Measurements from ENCODE around the gene RGS5. TPM values are rescaled to one million over a fixed set of nuclear protein-coding genes. Genes with fewer than 3 reads are reported as not detected.

Gene RGS5
- polyA plus RNA-seq, 1 experiment, result 13.8 TPM

DNA sequence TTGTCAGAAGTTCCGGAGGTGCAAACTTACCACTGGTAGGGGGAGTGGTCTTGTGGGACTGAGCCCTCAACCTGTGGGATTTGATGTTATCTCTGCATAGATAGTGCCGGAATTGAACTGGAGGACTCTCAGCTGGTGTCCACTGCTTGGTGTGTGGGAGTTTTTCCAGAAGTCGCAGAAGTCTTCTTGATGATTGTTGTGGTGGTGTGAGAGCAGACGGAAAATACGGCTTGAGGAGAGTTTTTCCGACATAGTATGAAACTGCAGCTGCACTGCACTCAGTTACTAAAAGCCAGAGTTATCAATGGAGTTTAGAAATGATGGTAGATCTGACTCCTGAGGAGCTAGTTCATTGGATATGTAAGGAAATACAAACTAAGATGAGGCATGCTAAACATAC lies 14.9 kb downstream of the RGS5 start:
- Histone ChIP-seq H3K27ac (ENCODE audit: low read depth, low read length) (no peak overlapping the region), H3K9me3 (ENCODE audit: control insufficient read depth, insufficient read depth, low read length) (no peaks in the 10 kb centered on the region), H3K27me3 (ENCODE audit: control insufficient read depth, insufficient read depth, low read length) (no peaks in the 10 kb centered on the region), H3K4me3 (ENCODE audit: low read depth, low read length) (no peak overlapping the region)
- ChIA-PET POLR2A (no interaction called here), CTCF (interaction anchor here (6.1 kb wide), 1 partner anchor 13 kb away, joined by 54 read pairs; no protein-coding TSS in a partner anchor)
- DNase-seq (ENCODE audit: low read depth, low spot score), result no peak
- TF ChIP-seq, protein P1, sequence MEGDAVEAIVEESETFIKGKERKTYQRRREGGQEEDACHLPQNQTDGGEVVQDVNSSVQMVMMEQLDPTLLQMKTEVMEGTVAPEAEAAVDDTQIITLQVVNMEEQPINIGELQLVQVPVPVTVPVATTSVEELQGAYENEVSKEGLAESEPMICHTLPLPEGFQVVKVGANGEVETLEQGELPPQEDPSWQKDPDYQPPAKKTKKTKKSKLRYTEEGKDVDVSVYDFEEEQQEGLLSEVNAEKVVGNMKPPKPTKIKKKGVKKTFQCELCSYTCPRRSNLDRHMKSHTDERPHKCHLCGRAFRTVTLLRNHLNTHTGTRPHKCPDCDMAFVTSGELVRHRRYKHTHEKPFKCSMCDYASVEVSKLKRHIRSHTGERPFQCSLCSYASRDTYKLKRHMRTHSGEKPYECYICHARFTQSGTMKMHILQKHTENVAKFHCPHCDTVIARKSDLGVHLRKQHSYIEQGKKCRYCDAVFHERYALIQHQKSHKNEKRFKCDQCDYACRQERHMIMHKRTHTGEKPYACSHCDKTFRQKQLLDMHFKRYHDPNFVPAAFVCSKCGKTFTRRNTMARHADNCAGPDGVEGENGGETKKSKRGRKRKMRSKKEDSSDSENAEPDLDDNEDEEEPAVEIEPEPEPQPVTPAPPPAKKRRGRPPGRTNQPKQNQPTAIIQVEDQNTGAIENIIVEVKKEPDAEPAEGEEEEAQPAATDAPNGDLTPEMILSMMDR (IDR thresholded peaks at IDR 0.05; ENCODE audit: low read depth, low read length), result no peak

DNA sequence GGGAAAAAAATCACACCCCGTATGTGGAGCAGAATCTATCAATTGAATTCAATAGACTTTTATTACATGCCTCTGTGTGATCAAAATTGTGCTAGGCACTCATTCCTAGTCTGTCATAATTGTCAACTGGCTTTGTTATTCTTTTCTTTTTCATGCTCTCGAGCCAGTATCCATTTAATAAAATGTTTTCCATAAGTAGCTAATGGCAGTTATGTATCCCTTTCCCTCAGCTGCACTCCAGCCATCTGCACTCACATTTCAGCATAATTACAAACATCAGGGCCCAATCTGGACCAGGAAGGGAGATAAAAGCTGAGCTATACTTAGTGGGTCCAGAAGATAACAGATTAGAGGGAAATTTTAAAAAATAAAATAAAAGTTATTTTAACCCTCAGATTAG lies 15.9 kb downstream of the RGS5 start:
- no peaks in the 10 kb centered on the region for H3K9me3 ChIP-seq (ENCODE audit: control insufficient read depth, insufficient read depth, low read length)
- no peak for DNase-seq (ENCODE audit: low read depth, low spot score)
- CTCF ChIA-PET, result interaction anchor here (0.8 to 6.1 kb wide), 6 partner anchors 8 to 315 kb away, joined by 3 to 54 read pairs (median 4); partner anchors contain the start of gene RGS4
- H3K27ac ChIP-seq (ENCODE audit: low read depth, low read length), result no peak overlapping the region
- TF ChIP-seq, protein P1 (IDR thresholded peaks at IDR 0.05; ENCODE audit: low read depth, low read length), result no peak
- no peak overlapping the region for H3K4me3 ChIP-seq (ENCODE audit: low read depth, low read length)
- H3K27me3 ChIP-seq (ENCODE audit: control insufficient read depth, insufficient read depth, low read length), result no peaks in the 10 kb centered on the region
- POLR2A ChIA-PET, result no interaction called here

- Histone ChIP-seq H3K9me3 (ENCODE audit: control insufficient read depth, insufficient read depth, low read length) (no peaks in the 10 kb centered on the region; the same call in 1 of the 2 replicates), H3K4me3 (ENCODE audit: low read depth, low read length) (no peak overlapping the region), H3K27me3 (ENCODE audit: control insufficient read depth, insufficient read depth, low read length) (no peaks in the 10 kb centered on the region), H3K27ac (ENCODE audit: low read depth, low read length) (no peak overlapping the region)
- no peak for DNase-seq (ENCODE audit: low read depth, low spot score)
- ChIA-PET POLR2A (no interaction called here), CTCF (interaction anchor here (6.1 kb wide), 1 partner anchor 7 kb away, joined by 54 read pairs; no protein-coding TSS in a partner anchor)
- TF ChIP-seq, protein P1 (IDR thresholded peaks at IDR 0.05; ENCODE audit: low read depth, low read length), result no peak
Observed at GRCh38 chr1:163182330-163182949, 20.3 kb downstream of the RGS5 start.

DNA sequence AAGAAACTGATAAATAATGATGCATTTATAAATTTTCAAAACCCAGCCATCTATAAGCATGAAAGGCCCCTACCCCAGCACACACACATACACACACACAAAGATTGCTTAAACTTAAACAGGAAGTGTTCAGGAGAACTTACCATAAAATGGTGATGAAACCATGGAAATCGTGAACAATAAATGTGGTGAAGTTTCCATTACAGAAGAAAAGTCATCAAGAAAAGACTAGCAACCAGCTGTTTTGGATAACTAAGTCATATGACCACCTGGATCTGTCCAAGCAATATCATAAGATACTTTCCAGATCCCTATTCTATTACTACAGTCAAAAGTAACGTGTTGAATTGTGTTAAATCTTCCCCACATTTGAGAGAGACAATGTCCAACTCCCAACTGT lies 24.1 kb downstream of the RGS5 start:
- CTCF ChIA-PET, result interaction anchor here (0.8 to 6.6 kb wide), 6 partner anchors 24 to 330 kb away, joined by 3 to 182 read pairs (median 36); partner anchors contain the start of genes RGS4 and RGS5
- DNase-seq (ENCODE audit: low read depth, low spot score), result no peak

DNA sequence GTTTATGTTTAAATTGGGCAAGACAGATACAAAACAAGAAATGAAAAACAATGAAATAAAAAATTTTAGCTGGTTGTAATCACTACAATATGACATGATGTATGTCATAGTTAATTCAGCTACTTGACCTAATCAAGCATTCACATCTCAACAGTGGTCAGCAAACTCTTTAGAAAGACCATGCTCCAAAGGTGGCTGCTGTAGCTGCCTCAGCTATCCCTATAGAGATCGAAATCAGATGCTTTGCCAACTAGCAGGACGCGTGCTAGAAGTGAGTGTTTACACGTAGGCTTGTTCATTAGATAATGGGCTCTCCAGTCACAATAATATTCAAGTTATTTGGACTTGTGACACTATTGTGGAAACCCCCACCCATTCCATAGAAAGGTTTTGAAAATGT lies 25.9 kb downstream of the RGS5 start:
- no peak for DNase-seq (ENCODE audit: low read depth, low spot score)
- Histone ChIP-seq H3K27me3 (ENCODE audit: control insufficient read depth, insufficient read depth, low read length) (no peaks in the 10 kb centered on the region), H3K4me3 (ENCODE audit: low read depth, low read length) (no peak overlapping the region), H3K27ac (ENCODE audit: low read depth, low read length) (no peak overlapping the region), H3K9me3 (ENCODE audit: control insufficient read depth, insufficient read depth, low read length) (no peaks in the 10 kb centered on the region; the same call in 1 of the 2 replicates)
- ChIA-PET POLR2A (no interaction called here), CTCF (interaction anchor here (1.2 to 6.6 kb wide), 7 partner anchors 9 to 329 kb away, joined by 3 to 182 read pairs (median 63); partner anchors contain the start of gene RGS4)
- TF ChIP-seq, protein P1 (IDR thresholded peaks at IDR 0.05; ENCODE audit: low read depth, low read length), result no peak

More for the DNA sequence above, 24.1 kb downstream of the RGS5 start:
- TF ChIP-seq, protein P1 (IDR thresholded peaks at IDR 0.05; ENCODE audit: low read depth, low read length), result no peak
- H3K27ac ChIP-seq (ENCODE audit: low read depth, low read length), result no peak overlapping the region
- POLR2A ChIA-PET, result no interaction called here
- no peaks in the 10 kb centered on the region; the same call in 1 of the 2 replicates for H3K9me3 ChIP-seq (ENCODE audit: control insufficient read depth, insufficient read depth, low read length)
- H3K27me3 ChIP-seq (ENCODE audit: control insufficient read depth, insufficient read depth, low read length), result no peaks in the 10 kb centered on the region
- H3K4me3 ChIP-seq (ENCODE audit: low read depth, low read length), result no peak overlapping the region
